CD4-positive, alpha-beta T cell (primary cell): ENCODE results near the gene TMEM201. TPM values are rescaled to one million over a fixed set of nuclear protein-coding genes. Genes with fewer than 3 reads are reported as not detected.
A peak's percentile ranks its signal among the peaks of the same experiment; 100 is the strongest.

Source experiments
- ATAC-seq: fragments of 200-7000 bp; cut with Tn5 transposase; one replicate; pipeline ENCODE4 v1.10.0; 2022; ENCODE audit warnings: mild to moderate bottlenecking; ENCODE audit not compliant: poor library complexity
- CTCF ChIA-PET: fragments of 350-600 bp; sonication (Branson Sonifier 250); formaldehyde crosslinking; loops from one replicate; lab custom pipeline; 2021; ENCODE audit warnings: antibody characterized with exemption, inconsistent platforms; lab: Charles Lee
- POLR2A ChIA-PET: fragments of 350-600 bp; sonication (Branson Sonifier 250); formaldehyde crosslinking; loops from one replicate; lab custom pipeline; 2021; ENCODE audit warnings: antibody characterized with exemption, inconsistent platforms; lab: Charles Lee
- DNase-seq, 14 experiments: peaks; one replicate each; pipeline ENCODE4 v3.0.0-alpha.2; 2013 to 2020; ENCODE audit warnings: mixed read lengths in 2 of 14
- H3K27ac ChIP-seq, 2 donors: one replicate each; pipeline versions ENCODE4 v1.5.1 to v1.7.0; 2013; ENCODE audit warnings: low read length in 2 of 2, low read depth in 1 of 2, mild to moderate bottlenecking in 1 of 2
- H3K27me3 ChIP-seq, 2 experiments: 1 replicate in 1 of 2; 2 replicates in 1 of 2; pipeline versions ENCODE4 v1.6.1 to v1.7.0; 2013; ENCODE audit warnings: low read length in 2 of 2, control low read depth in 1 of 2, mild to moderate bottlenecking in 1 of 2, moderate library complexity in 1 of 2; ENCODE audit not compliant: insufficient read depth in 2 of 2, control insufficient read depth in 1 of 2
- H3K36me3 ChIP-seq: one replicate; pipeline ENCODE4 v1.6.1; 2013; ENCODE audit warnings: low read length, control low read depth; ENCODE audit not compliant: insufficient read depth
- H3K4me1 ChIP-seq: one replicate; pipeline ENCODE4 v1.6.1; 2013; ENCODE audit warnings: low read length, control low read depth; ENCODE audit not compliant: insufficient read depth
- H3K4me3 ChIP-seq: one replicate; pipeline ENCODE4 v1.5.1; 2013; ENCODE audit warnings: mild to moderate bottlenecking, low read length, moderate library complexity
- H3K9me3 ChIP-seq, 2 experiments: 1 replicate in 1 of 2; 2 replicates in 1 of 2; pipeline versions ENCODE4 v1.6.1 to v1.7.0; 2013; ENCODE audit warnings: low read length in 2 of 2, mild to moderate bottlenecking in 2 of 2, control low read depth in 1 of 2, moderate library complexity in 1 of 2; ENCODE audit not compliant: control insufficient read depth in 1 of 2, insufficient read depth in 1 of 2
- H3K27ac Mint-ChIP-seq: one replicate; pipeline ENCODE4 v1.8.0; 2020; ENCODE audit warnings: mixed read lengths
- H3K27me3 Mint-ChIP-seq: one replicate; pipeline ENCODE4 v1.8.0; 2021; ENCODE audit warnings: mixed read lengths
- H3K36me3 Mint-ChIP-seq: one replicate; pipeline ENCODE4 v1.8.0; 2021; ENCODE audit warnings: low read depth, mixed read lengths
- H3K4me1 Mint-ChIP-seq: one replicate; pipeline ENCODE4 v1.8.0; 2021; ENCODE audit warnings: low read depth, mixed read lengths
- H3K4me3 Mint-ChIP-seq: one replicate; pipeline ENCODE4 v1.8.0; 2020; ENCODE audit warnings: mild to moderate bottlenecking, mixed read lengths
- H3K9me3 Mint-ChIP-seq: one replicate; pipeline ENCODE4 v1.8.0; 2020; ENCODE audit warnings: mixed read lengths
- CTCF ChIP-seq: fragments of 200-600 bp; IDR thresholded peaks from one replicate; pipeline ENCODE4 v1.8.0; 2022; ENCODE audit warnings: antibody characterized with exemption, mild to moderate bottlenecking
- intact Hi-C, 2 experiments: fragments of 100-400 bp; cut with DNase I in 1 of 2; cut with micrococcal nuclease in 1 of 2; formaldehyde crosslinking; loops; one replicate each; pipeline versions ENCODE4 v1.15.1 to v1.9.0; 2023 to 2025; cut with DNase I, micrococcal nuclease
- total RNA-seq, 174 experiments: library from RNA in 2 of 174; stranded (reverse) in 2 of 174; gene quantifications; one replicate each; pipeline ENCODE4 v1.2.3 and lab custom pipeline; 2021 to 2026

The TMEM201 gene
- total RNA-seq, 2 experiments from 2014 or later = 9.1 to 9.2 TPM

GRCh38 chr1:9577423-9577822 is 11.3 kb upstream of the TMEM201 start:
- DNase-seq (no peak), ATAC-seq (no peak)
- no peaks in the 10 kb centered on the region for H3K9me3 ChIP-seq
- no peaks in the 10 kb centered on the region for H3K4me1 Mint-ChIP-seq
- no peak overlapping the region for H3K27ac Mint-ChIP-seq
- peaks cover under 1% of the 10 kb centered on the region for H3K36me3 ChIP-seq
- no peaks in the 10 kb centered on the region for H3K4me1 ChIP-seq
- H3K27me3 Mint-ChIP-seq = no peaks in the 10 kb centered on the region
- POLR2A ChIA-PET = no interaction called here
- TF ChIP-seq CTCF = no peak
- no peaks in the 10 kb centered on the region for H3K9me3 Mint-ChIP-seq
- no peak overlapping the region for H3K27ac ChIP-seq
- CTCF ChIA-PET = no interaction called here
- no peaks in the 10 kb centered on the region for H3K27me3 ChIP-seq
- intact Hi-C loops = no loop called here
- H3K4me3 Mint-ChIP-seq = no peak overlapping the region
- peaks cover 58% of the 10 kb centered on the region for H3K36me3 Mint-ChIP-seq
- no peak overlapping the region for H3K4me3 ChIP-seq

GRCh38 chr1:9580942-9581341 is 7.8 kb upstream of the TMEM201 start:
- no peaks in the 10 kb centered on the region for H3K4me1 ChIP-seq
- peaks cover 39% of the 10 kb centered on the region for H3K36me3 Mint-ChIP-seq
- no peak overlapping the region for H3K4me3 ChIP-seq
- no peak overlapping the region for H3K4me3 Mint-ChIP-seq
- ATAC-seq (no peak), DNase-seq (no peak)
- intact Hi-C loops = no loop called here
- H3K36me3 ChIP-seq = peaks cover 4% of the 10 kb centered on the region
- H3K27ac Mint-ChIP-seq = no peak overlapping the region
- H3K9me3 ChIP-seq = no peaks in the 10 kb centered on the region
- no peaks in the 10 kb centered on the region for H3K27me3 Mint-ChIP-seq
- TF ChIP-seq CTCF = no peak
- POLR2A ChIA-PET = no interaction called here
- H3K4me1 Mint-ChIP-seq = no peaks in the 10 kb centered on the region
- CTCF ChIA-PET = no interaction called here
- H3K9me3 Mint-ChIP-seq = no peaks in the 10 kb centered on the region
- no peaks in the 10 kb centered on the region for H3K27me3 ChIP-seq
- H3K27ac ChIP-seq = no peak overlapping the region

- ATAC-seq (no peak), DNase-seq (no peak)
- no peak for TF ChIP-seq CTCF
- Mint-ChIP-seq H3K4me1 (peaks cover 19% of the 10 kb centered on the region), H3K27me3 (no peaks in the 10 kb centered on the region), H3K27ac (no peak overlapping the region), H3K4me3 (peak overlapping the region; percentile 42), H3K36me3 (peaks cover under 1% of the 10 kb centered on the region), H3K9me3 (no peaks in the 10 kb centered on the region)
- H3K36me3 ChIP-seq = peaks cover 4% of the 10 kb centered on the region
- intact Hi-C loops = loop anchor here in 1 of 2 experiments (5.0 kb wide), 3 partner anchors 154 to 446 kb away; partner anchors contain the start of genes SPSB1 and UBE4B
- no peak overlapping the region for H3K4me3 ChIP-seq
- H3K4me1 ChIP-seq = peaks cover 21% of the 10 kb centered on the region
- ChIA-PET POLR2A (no interaction called here), CTCF (no interaction called here)
- no peak overlapping the region for H3K27ac ChIP-seq
- H3K9me3 ChIP-seq = no peaks in the 10 kb centered on the region
- no peaks in the 10 kb centered on the region for H3K27me3 ChIP-seq
These were observed 2.5 kb upstream of the TMEM201 start for GRCh38 chr1:9586147-9586766.
